Measurements from ENCODE around the gene U2AF2. TPM values are rescaled to one million over a fixed set of nuclear protein-coding genes. Genes with fewer than 3 reads are reported as not detected.

U2AF2 gene
- total RNA-seq, 2 experiments from 2014 or later: 351 to 381 TPM

DNA sequence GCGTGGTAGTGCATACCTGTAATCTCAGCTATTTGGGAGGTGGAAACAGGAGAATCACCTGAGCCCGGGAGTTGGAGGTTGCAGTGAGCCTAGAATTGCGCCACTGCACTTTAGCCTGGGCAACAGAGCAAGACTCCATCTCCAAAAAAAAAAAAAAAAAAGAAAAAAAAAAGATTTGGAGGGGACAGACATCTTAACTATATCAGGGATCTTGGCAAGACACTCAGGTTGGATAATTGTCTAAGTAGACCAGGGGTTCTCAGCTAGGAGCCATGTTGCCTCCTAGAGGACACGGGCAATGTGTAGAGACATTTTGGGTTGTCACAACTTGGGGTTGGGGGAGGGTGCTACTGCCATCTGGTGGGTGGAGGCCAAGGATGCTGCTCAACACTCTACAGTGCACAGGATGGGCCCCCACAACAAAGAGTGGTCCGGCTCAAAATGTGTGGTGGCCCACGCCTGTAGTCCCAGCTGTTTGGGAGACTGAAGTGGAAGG, 15.9 kb upstream of the U2AF2 start:
- POLR2A ChIA-PET: interaction anchor here (0.7 kb wide), 1 partner anchor 168 kb away, joined by 8 read pairs; no protein-coding TSS in a partner anchor
- CTCF ChIA-PET: interaction anchor here (0.6 to 2.2 kb wide), 12 partner anchors 9 to 390 kb away, joined by 3 to 16 read pairs (median 4); partner anchors contain the start of gene FIZ1

DNA sequence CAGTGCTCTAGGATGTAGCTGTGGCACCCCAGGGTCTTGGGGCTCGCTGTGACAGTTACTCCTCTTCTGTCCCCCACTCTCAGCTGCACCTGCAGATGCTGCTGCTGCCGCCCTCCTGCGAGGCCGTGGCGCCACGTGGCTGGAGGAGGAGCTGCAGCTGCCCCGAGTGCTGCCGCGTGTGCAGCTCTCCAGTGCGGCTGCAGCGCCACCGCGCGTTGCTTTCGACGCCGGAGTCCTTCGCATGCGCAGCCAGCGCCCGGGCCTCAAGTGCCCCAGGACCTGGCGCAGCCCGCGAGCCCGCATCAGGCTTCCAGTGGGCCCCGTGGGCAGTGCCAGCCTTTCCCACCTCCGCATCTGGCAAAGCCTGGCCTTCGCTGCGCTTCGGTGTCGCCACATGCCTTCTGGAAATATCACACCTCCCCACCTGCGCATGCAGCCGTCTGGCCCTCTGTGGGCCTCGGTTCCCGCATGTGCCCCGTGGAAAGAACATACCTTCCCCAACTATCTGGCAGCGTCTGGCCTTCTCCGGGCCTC, 14.7 kb upstream of the U2AF2 start:
- ChIA-PET CTCF (interaction anchor here (0.6 to 2.2 kb wide), 5 partner anchors 13 to 515 kb away, joined by 3 to 7 read pairs (median 5); partner anchors contain the start of gene FIZ1), POLR2A (no interaction called here)

DNA sequence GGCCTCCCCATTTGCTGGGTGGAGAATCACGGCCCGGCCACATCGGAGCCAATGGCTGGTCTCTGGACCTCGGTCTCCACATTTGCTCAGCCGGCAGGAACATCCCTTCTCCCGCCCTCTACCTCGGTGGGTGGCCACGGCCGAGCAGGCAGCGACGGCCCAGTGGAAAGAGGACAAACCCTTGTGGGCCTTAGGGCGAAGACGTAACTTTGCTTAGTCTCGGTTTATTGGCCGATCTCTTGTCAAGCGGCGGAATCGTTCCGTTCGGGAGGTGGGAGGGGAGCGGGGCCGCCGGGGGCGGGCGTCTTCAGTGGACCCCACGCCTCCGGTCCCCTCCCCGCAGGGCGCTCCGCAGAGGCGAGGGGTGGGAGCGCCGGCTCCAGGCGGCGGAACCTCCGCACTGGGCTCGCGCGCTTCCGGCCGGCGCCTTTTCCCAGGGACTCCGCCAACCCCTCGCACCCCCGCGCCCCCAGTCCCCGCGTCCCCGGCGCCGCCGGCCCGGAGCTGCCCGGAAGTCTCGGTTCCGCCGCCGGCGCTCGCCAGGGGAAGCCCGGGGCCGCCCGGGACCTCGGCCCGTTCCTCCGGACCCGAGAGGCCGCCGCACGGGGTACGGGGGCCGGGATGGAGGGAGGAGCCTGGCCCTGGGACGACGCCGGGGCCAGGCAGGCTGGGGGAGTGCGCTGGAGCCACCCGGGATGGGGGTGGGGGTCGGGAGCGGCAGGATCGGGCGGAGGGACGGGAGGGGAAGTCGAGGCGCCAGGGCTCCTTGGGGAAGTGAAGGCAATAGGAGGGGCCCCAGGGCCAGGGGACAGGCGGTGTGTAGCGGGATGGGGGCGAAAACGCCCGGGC, 14.0 kb upstream of the U2AF2 start, which contains the start of gene ZNF580:
Gene ZNF580 (plus strand): TSS at position 426 of the 849 bp plus-strand sequence. CDS start 1,507 bp downstream, outside the sequence.
- CTCF ChIA-PET: interaction anchor here (1.5 to 2.2 kb wide), 3 partner anchors 12 to 137 kb away, joined by 3 to 7 read pairs (median 5); no protein-coding TSS in a partner anchor

DNA sequence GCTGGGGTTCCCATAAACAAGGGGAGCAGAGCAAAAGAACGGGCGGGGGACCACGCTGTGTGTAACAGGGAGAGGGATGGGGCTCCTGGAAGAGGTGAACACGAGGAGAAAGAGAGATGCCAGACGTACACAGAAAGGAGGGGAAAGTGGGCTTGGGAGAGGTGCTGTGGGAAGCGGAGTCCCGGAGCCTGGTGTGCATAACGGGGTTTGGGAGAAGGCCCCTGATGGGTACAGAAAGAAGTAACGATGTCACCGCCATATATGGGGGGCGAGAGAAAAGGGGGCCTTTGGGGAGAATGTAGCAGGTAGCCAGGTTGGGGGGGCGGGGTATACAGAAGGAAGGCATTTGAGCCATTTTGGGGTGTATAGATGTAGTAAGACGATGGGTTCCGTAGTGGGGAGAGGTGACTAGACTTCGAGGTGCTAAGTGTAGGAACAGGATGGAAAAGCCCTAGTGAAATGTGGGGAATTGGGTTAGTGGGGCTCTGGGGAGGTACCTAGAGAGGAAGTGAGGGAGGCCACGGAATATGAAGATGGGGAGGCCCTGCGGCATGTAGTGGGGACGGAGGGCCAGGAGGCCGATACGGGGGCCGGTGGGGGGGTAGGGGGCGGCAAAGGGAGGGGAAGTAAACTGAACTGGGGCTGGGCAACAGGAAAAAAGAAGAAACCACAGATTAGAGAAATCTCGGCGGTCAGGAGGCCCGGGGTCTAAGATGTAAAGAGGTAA, 13.2 kb upstream of the U2AF2 start:
- CTCF ChIA-PET: interaction anchor here (0.9 to 4.1 kb wide), 6 partner anchors 8 to 138 kb away, joined by 3 to 26 read pairs (median 6); partner anchors contain the start of genes U2AF2 and ZNF865
- POLR2A ChIA-PET: no interaction called here

More for the DNA sequence above, 14.0 kb upstream of the U2AF2 start, which contains the start of gene ZNF580:
- POLR2A ChIA-PET: no interaction called here

DNA sequence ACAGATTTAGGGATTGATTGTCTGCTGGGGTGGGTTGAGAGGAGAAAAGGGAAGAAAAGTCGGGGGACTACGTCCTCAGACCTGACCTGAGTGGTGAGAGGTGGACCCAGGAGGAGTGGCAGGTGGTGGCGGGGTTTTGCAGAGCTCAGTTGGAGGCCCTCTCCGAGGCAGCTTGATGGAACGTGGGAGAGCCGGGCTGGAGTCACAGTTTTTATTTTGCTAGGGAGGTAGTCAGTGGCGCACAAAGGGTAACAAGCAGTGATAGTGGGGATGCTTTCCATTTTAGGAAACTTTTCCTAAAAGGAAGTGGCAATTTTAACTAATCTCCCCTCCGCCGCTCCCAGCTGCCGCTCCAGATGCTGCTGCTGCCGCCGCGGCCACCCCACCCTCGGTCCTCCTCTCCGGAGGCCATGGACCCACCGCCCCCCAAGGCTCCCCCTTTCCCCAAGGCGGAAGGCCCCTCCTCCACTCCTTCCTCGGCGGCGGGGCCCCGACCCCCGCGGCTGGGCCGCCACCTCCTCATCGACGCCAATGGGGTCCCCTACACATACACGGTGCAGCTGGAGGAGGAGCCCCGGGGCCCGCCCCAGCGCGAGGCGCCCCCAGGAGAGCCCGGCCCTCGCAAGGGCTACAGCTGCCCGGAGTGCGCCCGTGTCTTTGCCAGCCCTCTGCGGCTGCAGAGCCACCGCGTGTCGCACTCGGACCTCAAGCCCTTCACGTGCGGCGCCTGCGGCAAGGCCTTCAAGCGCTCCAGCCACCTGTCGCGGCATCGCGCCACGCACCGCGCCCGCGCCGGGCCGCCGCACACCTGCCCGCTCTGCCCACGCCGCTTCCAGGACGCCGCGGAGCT, 12.5 kb upstream of the U2AF2 start:
- ChIA-PET CTCF (interaction anchor here (0.9 to 4.1 kb wide), 8 partner anchors 9 to 139 kb away, joined by 3 to 26 read pairs (median 4); partner anchors contain the start of genes U2AF2 and ZNF865), POLR2A (interaction anchor here (1.0 to 1.5 kb wide), 7 partner anchors 12 to 386 kb away, joined by 3 to 5 read pairs (median 4); partner anchors contain the start of genes FIZ1, U2AF2, ZNF524 and ZNF784)

DNA sequence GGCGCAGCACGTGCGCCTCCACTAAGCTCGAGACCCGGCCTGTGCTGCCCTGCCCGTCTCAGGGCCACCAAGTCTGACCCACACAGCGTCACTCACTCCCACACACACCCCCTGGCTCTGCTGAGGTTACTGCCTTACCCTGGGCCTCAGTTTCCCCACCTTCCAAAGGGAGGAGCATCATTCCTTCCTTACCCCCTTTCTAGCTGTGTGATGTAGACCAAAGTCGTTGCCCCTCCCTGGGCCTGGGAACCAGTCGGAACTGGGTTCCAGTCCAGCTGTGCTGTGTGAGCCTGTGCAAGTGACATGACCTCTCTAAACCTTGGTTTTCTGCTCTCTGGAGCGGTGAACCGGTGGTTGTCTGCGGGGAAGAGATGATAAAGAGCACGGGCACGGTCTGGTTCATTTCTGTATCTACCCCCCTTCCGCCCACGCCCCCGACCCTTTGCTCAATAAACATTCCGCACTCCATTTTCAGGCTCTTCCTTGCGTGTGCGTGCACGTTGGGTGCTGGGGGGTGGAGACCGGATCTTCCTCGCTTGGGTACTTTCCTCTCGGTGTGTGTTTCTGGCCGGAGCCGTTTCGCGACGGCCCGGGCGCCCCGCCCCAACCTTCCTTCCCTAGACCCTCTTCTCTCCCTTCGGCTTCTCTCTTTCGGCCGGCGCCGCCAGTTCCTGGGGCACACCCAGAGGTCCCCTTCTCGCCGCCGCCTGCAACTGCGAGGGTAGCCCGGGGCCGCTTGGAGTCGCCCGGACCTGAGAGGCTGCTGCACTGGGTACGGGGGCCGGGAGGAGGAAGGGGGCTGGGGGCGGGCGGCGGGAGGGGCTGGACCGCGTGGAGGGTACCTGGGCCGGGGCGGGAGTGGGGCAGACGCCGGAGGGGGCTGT, 11.6 kb upstream of the U2AF2 start, which contains the start of gene ZNF581:
Gene ZNF581 (plus strand): TSS at position 647 of the 884 bp plus-strand sequence. CDS start 923 bp downstream, outside the sequence.
- ChIA-PET POLR2A (interaction anchor here (1.0 to 1.5 kb wide), 7 partner anchors 12 to 387 kb away, joined by 3 to 5 read pairs (median 4); partner anchors contain the start of genes FIZ1, U2AF2, ZNF524 and ZNF784), CTCF (interaction anchor here (0.9 to 4.1 kb wide), 8 partner anchors 9 to 140 kb away, joined by 3 to 26 read pairs (median 4); partner anchors contain the start of genes U2AF2 and ZNF865)

DNA sequence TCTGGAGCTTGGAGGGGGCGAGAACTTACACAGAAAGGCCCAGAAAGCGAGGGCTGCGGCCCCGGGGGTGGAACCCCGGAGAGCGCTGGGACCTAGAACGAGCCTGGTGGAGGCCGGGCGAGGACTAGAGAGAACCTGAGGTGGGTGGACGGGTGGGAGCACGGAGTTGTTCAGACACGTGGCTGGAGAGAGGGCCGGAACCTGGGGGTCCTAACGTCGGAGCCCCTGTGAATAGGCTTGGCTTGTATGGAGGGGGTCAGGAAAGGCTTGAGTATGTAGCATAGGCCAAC, 11.0 kb upstream of the U2AF2 start:
- POLR2A ChIA-PET: interaction anchor here (1.0 to 1.5 kb wide), 2 partner anchors 17 to 31 kb away, joined by 3 read pairs; no protein-coding TSS in a partner anchor

DNA sequence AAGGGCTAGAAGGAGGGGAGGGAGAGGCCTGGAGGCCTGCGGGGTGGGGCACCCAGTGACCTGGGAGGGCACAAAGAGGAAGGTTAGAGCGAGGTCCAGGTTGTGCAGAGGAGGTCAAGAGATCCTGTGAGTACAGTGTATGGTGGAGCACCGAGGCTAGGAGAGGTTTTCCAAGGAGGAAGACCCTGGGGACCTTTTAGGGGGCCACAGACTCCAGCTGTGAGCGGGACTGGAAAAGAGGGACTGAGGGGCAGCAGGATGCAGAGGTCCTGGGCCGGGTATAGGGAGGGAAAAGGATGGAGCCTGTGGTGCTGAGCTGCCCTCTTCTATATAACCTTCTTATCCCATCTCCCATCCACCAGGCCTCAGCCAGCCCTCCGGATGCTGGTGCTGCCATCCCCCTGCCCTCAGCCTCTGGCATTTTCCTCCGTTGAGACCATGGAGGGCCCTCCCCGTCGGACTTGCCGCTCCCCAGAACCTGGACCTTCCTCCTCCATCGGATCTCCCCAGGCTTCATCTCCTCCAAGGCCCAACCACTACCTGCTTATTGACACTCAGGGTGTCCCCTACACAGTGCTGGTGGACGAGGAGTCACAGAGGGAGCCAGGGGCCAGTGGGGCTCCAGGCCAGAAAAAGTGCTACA, 10.5 kb upstream of the U2AF2 start:
- CTCF ChIA-PET: interaction anchor here (0.6 to 4.1 kb wide), 4 partner anchors 8 to 20 kb away, joined by 3 to 26 read pairs (median 4); partner anchors contain the start of genes U2AF2 and ZNF784
- POLR2A ChIA-PET: no interaction called here

More for the DNA sequence above, 11.0 kb upstream of the U2AF2 start:
- CTCF ChIA-PET: interaction anchor here (1.2 to 4.1 kb wide), 3 partner anchors 9 to 11 kb away, joined by 4 to 26 read pairs (median 4); partner anchors contain the start of gene U2AF2

DNA sequence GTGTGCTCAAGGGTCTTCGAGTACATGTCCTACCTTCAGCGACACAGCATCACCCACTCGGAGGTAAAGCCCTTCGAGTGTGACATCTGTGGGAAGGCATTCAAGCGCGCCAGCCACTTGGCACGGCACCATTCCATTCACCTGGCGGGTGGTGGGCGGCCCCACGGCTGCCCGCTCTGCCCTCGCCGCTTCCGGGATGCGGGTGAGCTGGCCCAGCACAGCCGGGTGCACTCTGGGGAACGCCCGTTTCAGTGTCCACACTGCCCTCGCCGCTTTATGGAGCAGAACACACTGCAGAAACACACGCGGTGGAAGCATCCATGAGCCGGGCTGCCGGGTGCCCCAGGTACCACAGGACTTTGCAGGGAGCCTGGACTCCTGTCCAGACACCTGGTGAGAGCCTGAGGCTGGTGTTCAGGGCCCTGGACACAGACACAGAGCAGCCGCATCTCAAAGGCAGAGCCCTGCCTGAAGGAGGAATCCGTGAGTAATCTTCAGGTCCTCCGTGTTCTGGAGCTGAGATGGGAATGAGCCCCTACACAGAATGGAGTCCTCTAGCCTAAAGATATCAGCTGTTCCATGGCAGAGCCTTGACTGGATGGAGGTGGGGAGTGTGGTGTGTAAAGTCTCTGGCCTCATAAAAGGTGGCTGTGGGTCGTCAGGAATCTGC, 9.9 kb upstream of the U2AF2 start:
- CTCF ChIA-PET: interaction anchor here (0.6 to 4.1 kb wide), 4 partner anchors 8 to 21 kb away, joined by 3 to 26 read pairs (median 4); partner anchors contain the start of genes U2AF2 and ZNF784
- POLR2A ChIA-PET: interaction anchor here (1.3 kb wide), 1 partner anchor 9 kb away, joined by 3 read pairs; no protein-coding TSS in a partner anchor

DNA sequence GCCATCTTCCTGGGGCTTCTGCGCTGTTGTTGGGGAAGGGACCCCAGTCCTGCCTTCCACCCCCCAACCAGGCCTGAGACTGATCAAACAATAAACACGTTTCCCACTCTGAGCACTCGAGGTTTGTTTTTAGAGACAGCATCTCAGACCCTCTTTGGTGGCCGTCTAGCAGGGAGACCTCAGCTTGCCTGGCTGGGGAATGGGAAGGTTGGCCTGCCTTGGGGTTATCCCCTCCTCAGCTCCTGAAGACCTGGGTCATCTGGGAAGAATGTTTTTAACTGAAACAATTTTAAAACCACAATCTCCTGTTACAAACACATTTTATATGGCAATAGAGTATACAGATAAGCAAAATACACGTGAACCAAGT, 9.3 kb upstream of the U2AF2 start:
- CTCF ChIA-PET: interaction anchor here (4.1 kb wide), 1 partner anchor 7 kb away, joined by 26 read pairs; no protein-coding TSS in a partner anchor
- POLR2A ChIA-PET: interaction anchor here (0.6 to 1.3 kb wide), 2 partner anchors 9 to 21 kb away, joined by 3 to 6 read pairs; no protein-coding TSS in a partner anchor

DNA sequence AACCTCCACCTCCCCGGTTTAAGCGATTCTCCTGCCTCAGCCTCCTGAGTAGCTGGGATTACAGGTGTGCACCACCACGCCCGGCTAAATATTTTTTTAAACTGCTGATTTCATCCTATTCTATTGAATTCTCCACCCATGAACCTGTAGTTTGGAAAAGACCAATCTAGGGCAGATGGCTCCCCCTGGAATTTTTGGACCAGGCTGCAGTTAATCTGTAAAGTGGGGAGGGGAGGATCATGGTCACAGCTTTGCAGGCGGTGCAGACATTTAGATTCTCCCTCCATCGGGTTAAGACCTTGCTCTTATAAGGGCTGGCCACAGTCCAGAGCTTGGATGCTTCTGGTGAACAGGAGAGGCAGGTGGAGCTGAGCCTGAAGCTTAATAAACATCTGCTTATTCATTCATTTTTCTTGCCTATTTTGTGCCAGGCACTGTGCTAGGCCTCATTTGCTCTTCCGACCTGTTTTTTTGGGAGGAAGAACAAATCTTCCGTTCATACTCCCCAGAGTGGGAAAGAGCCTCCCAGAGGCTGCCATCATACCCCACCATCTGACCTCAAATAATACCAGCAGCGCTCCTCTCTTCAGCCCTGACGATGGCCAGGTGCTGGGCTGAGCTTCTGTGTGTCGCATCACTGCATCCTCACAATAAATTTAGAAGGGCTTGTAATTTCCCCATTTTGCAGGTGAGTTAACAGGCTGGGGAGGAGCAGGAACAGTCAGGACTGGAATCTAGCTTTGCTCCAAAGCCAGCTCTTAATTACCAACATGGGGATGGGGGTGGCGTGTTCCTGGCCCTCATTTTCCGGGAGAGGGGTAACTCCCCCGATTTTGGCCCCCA, 7.7 kb upstream of the U2AF2 start:
- CTCF ChIA-PET: interaction anchor here (0.7 to 2.2 kb wide), 7 partner anchors 8 to 308 kb away, joined by 3 to 8 read pairs (median 4); no protein-coding TSS in a partner anchor
- POLR2A ChIA-PET: interaction anchor here (0.9 to 1.1 kb wide), 3 partner anchors 12 to 48 kb away, joined by 3 to 5 read pairs (median 4); partner anchors contain the start of gene FIZ1

DNA sequence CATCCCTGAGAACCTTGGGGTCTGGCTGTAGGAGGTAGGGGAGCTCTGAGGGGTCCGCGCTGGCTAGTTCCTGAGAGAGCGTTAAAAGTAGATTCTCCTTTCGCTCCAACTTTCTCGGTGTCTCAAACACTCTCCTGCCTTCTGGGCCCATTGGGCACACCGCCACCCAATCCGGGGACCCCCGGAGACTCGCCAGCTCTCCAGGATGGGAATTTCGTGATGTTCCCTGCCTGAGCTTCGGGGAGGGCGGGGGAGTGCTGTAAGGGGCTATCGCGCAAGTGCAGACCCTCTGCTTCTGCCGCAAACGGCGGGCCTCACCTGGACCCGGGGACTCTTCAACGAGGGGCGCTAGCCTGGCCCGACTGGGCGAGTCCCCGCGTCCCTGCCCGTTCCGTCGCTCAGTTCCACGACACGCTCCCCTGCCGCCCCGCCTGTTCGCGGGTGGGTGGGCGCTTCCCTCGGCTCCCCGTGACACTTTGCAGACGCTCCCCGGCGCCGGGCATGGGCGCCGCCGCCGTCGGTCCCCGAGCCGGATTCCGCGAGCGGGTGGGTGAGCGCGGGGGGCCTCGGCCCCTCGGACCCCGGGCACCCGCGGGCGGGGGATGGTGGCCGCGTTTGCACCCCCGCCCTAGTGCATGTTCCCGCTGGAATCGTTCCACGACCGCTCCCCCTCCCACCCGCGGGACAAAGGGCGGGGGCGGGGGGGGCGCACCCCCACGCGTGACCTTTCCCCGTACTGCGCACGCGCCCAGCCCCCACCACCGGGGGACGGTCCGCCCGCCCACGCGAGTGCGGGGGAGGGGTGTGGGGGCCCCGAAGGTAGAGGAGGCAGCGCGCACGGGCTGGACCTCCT, 6.9 kb upstream of the U2AF2 start, which contains the start of gene CCDC106:
Gene CCDC106 (plus strand): TSS at position 481 of the 853 bp plus-strand sequence. CDS start 835 bp downstream, outside the sequence.
- CTCF ChIA-PET: interaction anchor here (0.8 to 2.2 kb wide), 6 partner anchors 9 to 309 kb away, joined by 3 to 8 read pairs (median 4); no protein-coding TSS in a partner anchor
- POLR2A ChIA-PET: interaction anchor here (0.9 to 1.1 kb wide), 3 partner anchors 13 to 49 kb away, joined by 3 to 5 read pairs (median 4); partner anchors contain the start of gene FIZ1

DNA sequence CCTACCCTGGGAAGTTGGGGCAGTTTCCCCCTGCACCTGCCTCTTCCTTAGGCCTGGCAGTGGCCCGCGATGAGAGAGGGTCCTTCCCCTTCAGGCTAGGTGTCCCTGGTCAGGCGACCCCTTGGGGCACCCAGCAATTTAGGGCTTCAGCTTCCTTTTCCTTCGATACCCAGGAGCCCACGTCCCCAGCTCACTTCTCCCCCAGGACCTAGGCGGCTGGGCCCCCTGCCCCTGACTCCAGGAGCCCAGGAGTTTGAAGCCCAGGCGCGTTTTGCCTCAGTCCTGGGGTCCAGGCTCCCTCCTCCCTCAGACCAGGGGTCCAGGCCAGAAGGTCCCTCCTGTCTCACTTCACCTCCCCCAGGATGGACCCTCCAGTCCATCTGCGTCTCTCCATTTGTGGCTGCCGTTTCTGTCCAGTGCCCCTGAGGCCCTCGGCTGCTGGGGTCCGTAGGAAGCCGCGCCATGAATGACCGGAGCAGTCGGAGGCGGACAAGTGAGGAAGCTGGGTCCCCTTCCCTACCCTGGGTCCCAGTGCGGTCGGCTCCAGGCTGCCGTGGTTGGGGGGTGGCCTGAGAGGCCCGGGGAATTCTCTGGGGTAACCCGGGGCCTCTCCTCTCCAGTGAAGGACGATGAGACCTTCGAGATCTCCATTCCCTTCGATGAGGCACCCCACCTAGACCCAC, 6.1 kb upstream of the U2AF2 start:
- ChIA-PET CTCF (interaction anchor here (1.2 to 2.2 kb wide), 2 partner anchors 11 to 42 kb away, joined by 4 to 7 read pairs; no protein-coding TSS in a partner anchor), POLR2A (no interaction called here)
